AML-193 (cell line): ENCODE measurements around the gene MAPKAP1.

Experiments used
- DNase-seq, 2 experiments: peaks; one replicate each; lab custom pipeline; 2025; lab: John Stamatoyannopoulos, UW

The MAPKAP1 gene

GRCh38 chr9:125706651-125707471, at the start of gene MAPKAP1:
MAPKAP1 (minus strand) TSS chr9:125707208; CDS start chr9:125672574, 34,634 bp downstream.
- peak; percentile 82 to 88 for DNase-seq

GRCh38 chr9:125756518-125756917, 49.5 kb upstream of the MAPKAP1 start:
- no peak for DNase-seq

- DNase-seq, result no peak
These were observed 48.3 kb upstream of the MAPKAP1 start for GRCh38 chr9:125755340-125755739.

GRCh38 chr9:125754096-125754495, 47.1 kb upstream of the MAPKAP1 start:
- DNase-seq, result no peak

GRCh38 chr9:125752070-125752628, 45.1 kb upstream of the MAPKAP1 start:
- no peak for DNase-seq

- no peak for DNase-seq
These were observed 43.6 kb upstream of the MAPKAP1 start for GRCh38 chr9:125750627-125751011.

GRCh38 chr9:125749951-125750626, 43.1 kb upstream of the MAPKAP1 start:
- no peak for DNase-seq

GRCh38 chr9:125749287-125749935, 42.4 kb upstream of the MAPKAP1 start:
- DNase-seq, result no peak

- DNase-seq, result no peak
These were observed 41.6 kb upstream of the MAPKAP1 start for GRCh38 chr9:125748446-125749099.

GRCh38 chr9:125747765-125748445, 40.9 kb upstream of the MAPKAP1 start:
- DNase-seq, result no peak

- DNase-seq, result no peak
These were observed 40.2 kb upstream of the MAPKAP1 start, which contains the start of gene PBX3 for GRCh38 chr9:125747053-125747764. PBX3 (plus strand) TSS chr9:125747373.

- DNase-seq, result no peak
These were observed 39.7 kb upstream of the MAPKAP1 start for GRCh38 chr9:125746774-125747052.

GRCh38 chr9:125746017-125746773, 39.2 kb upstream of the MAPKAP1 start:
- DNase-seq, result peak; percentile 76 to 81

GRCh38 chr9:125745682-125746016, 38.6 kb upstream of the MAPKAP1 start:
- no peak for DNase-seq

GRCh38 chr9:125745018-125745417, 38.0 kb upstream of the MAPKAP1 start:
- no peak for DNase-seq

- no peak for DNase-seq
These were observed 37.6 kb upstream of the MAPKAP1 start for GRCh38 chr9:125744616-125745015.

- no peak for DNase-seq
These were observed 36.8 kb upstream of the MAPKAP1 start for GRCh38 chr9:125743682-125744428.

- DNase-seq, result no peak
These were observed 35.6 kb upstream of the MAPKAP1 start for GRCh38 chr9:125742657-125743056.

GRCh38 chr9:125739436-125739835, 32.4 kb upstream of the MAPKAP1 start:
- DNase-seq, result no peak

GRCh38 chr9:125732562-125732961, 25.6 kb upstream of the MAPKAP1 start:
- no peak for DNase-seq
